Neural progenitor cell (in vitro differentiated cells): ENCODE data around the gene CYP2B6.

Experiments
- EZH2 ChIP-seq: fragments of 200-600 bp; sonication (generic); IDR thresholded peaks from 2 replicates; pipeline ENCODE4 v1.6.1; 2017; ENCODE audit warnings: antibody characterized with exemption, mild to moderate bottlenecking, moderate library complexity
- TF ChIP-seq, protein P1 (sequence below): fragments of 200-600 bp; sonication (generic); IDR thresholded peaks from 2 replicates; pipeline ENCODE4 v1.5.1; 2017; ENCODE audit warnings: antibody characterized with exemption, mild to moderate bottlenecking

DNA sequence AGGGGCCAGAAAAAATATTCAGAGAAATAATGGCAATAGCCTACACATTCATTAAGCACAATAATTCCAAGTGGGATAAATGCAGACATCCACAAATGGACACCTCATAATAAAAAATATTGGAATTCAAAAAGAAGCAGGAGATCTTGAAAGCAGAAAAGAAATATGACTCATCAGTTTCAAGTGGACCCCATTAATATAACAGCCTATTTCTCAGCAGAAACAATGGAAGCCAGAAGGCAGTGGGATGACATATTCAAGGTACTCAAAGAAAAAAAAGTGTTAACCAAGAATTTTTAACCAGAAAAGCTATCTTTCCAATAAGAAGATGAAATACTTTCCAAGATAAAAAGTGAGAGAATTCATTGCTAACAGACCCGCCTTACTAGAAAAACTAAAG, 48.7 kb downstream of the CYP2B6 start:
- TF ChIP-seq, protein P1, sequence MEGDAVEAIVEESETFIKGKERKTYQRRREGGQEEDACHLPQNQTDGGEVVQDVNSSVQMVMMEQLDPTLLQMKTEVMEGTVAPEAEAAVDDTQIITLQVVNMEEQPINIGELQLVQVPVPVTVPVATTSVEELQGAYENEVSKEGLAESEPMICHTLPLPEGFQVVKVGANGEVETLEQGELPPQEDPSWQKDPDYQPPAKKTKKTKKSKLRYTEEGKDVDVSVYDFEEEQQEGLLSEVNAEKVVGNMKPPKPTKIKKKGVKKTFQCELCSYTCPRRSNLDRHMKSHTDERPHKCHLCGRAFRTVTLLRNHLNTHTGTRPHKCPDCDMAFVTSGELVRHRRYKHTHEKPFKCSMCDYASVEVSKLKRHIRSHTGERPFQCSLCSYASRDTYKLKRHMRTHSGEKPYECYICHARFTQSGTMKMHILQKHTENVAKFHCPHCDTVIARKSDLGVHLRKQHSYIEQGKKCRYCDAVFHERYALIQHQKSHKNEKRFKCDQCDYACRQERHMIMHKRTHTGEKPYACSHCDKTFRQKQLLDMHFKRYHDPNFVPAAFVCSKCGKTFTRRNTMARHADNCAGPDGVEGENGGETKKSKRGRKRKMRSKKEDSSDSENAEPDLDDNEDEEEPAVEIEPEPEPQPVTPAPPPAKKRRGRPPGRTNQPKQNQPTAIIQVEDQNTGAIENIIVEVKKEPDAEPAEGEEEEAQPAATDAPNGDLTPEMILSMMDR: no peak
- no peak for TF ChIP-seq EZH2
